Measurements from ENCODE around the gene PACRGL.
A peak's percentile ranks its signal among the peaks of the same experiment; 100 is the strongest.

The PACRGL gene

GRCh38 chr4:20680736-20681135, 19.5 kb upstream of the PACRGL start:
- Histone ChIP-seq H3K4me3 (ENCODE audit: low read length in 2 of 2) (no peak overlapping the region), H3K9me3 (ENCODE audit: control insufficient read depth in 2 of 2, low read length in 2 of 2) (no peaks in the 10 kb centered on the region), H3K4me1 (ENCODE audit: control insufficient read depth, insufficient read depth, low read length) (no peaks in the 10 kb centered on the region), H3K9ac (ENCODE audit: low read length in 2 of 2) (no peak overlapping the region), H3K27ac (ENCODE audit: low read length) (no peak overlapping the region), H3K27me3 (ENCODE audit: control insufficient read depth in 1 of 2, insufficient read depth in 2 of 2, low read length in 2 of 2) (peaks cover 0 to 2% of the 10 kb centered on the region in 2 donors), H3K36me3 (ENCODE audit: control insufficient read depth in 2 of 2, insufficient read depth in 2 of 2, low read length in 2 of 2) (no peaks in the 10 kb centered on the region)

GRCh38 chr4:20681271-20681670, 19.0 kb upstream of the PACRGL start:
- Histone ChIP-seq H3K27me3 (ENCODE audit: control insufficient read depth in 1 of 2, insufficient read depth in 2 of 2, low read length in 2 of 2) (peaks cover 0 to 2% of the 10 kb centered on the region in 2 donors), H3K4me3 (ENCODE audit: low read length in 2 of 2) (no peak overlapping the region), H3K36me3 (ENCODE audit: control insufficient read depth in 2 of 2, insufficient read depth in 2 of 2, low read length in 2 of 2) (no peaks in the 10 kb centered on the region), H3K4me1 (ENCODE audit: control insufficient read depth, insufficient read depth, low read length) (no peaks in the 10 kb centered on the region), H3K9me3 (ENCODE audit: control insufficient read depth in 2 of 2, low read length in 2 of 2) (no peaks in the 10 kb centered on the region), H3K9ac (ENCODE audit: low read length in 2 of 2) (no peak overlapping the region), H3K27ac (ENCODE audit: low read length) (no peak overlapping the region)

DNA sequence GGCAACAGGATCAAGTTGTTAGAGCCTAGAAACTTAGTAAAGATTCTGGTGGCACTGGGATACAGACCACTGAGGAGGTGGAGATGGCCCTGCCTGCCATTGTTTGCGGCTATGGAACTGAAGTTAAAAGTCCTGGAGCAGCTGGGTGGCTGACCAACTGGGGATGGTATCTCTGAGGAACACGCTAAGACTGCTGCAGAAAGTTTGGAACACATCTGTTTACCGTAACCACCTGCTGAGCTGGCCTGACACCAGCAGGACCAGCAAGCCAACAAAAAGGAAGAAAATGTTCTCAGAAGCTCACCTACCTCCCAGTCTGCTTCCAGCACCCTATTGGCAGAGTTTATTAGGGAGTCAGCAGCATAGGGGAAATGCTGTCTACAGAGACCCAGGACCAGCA, 17.4 kb upstream of the PACRGL start:
- H3K4me3 ChIP-seq (ENCODE audit: low read length in 2 of 2), result no peak overlapping the region
- H3K9ac ChIP-seq (ENCODE audit: low read length in 2 of 2), result no peak overlapping the region
- H3K4me1 ChIP-seq (ENCODE audit: control insufficient read depth, insufficient read depth, low read length), result no peaks in the 10 kb centered on the region
- H3K9me3 ChIP-seq (ENCODE audit: control insufficient read depth in 2 of 2, low read length in 2 of 2), result no peaks in the 10 kb centered on the region
- H3K27me3 ChIP-seq (ENCODE audit: control insufficient read depth in 1 of 2, insufficient read depth in 2 of 2, low read length in 2 of 2), result no peaks in the 10 kb centered on the region
- H3K36me3 ChIP-seq (ENCODE audit: control insufficient read depth in 2 of 2, insufficient read depth in 2 of 2, low read length in 2 of 2), result no peaks in the 10 kb centered on the region
- H3K27ac ChIP-seq (ENCODE audit: low read length), result no peak overlapping the region

GRCh38 chr4:20683766-20684165, 16.5 kb upstream of the PACRGL start:
- no peaks in the 10 kb centered on the region for H3K9me3 ChIP-seq (ENCODE audit: control insufficient read depth in 2 of 2, low read length in 2 of 2)
- H3K36me3 ChIP-seq (ENCODE audit: control insufficient read depth in 2 of 2, insufficient read depth in 2 of 2, low read length in 2 of 2), result no peaks in the 10 kb centered on the region
- H3K9ac ChIP-seq (ENCODE audit: low read length in 2 of 2), result no peak overlapping the region
- no peak overlapping the region for H3K27ac ChIP-seq (ENCODE audit: low read length)
- H3K4me3 ChIP-seq (ENCODE audit: low read length in 2 of 2), result no peak overlapping the region
- H3K4me1 ChIP-seq (ENCODE audit: control insufficient read depth, insufficient read depth, low read length), result no peaks in the 10 kb centered on the region
- H3K27me3 ChIP-seq (ENCODE audit: control insufficient read depth in 1 of 2, insufficient read depth in 2 of 2, low read length in 2 of 2), result no peaks in the 10 kb centered on the region

DNA sequence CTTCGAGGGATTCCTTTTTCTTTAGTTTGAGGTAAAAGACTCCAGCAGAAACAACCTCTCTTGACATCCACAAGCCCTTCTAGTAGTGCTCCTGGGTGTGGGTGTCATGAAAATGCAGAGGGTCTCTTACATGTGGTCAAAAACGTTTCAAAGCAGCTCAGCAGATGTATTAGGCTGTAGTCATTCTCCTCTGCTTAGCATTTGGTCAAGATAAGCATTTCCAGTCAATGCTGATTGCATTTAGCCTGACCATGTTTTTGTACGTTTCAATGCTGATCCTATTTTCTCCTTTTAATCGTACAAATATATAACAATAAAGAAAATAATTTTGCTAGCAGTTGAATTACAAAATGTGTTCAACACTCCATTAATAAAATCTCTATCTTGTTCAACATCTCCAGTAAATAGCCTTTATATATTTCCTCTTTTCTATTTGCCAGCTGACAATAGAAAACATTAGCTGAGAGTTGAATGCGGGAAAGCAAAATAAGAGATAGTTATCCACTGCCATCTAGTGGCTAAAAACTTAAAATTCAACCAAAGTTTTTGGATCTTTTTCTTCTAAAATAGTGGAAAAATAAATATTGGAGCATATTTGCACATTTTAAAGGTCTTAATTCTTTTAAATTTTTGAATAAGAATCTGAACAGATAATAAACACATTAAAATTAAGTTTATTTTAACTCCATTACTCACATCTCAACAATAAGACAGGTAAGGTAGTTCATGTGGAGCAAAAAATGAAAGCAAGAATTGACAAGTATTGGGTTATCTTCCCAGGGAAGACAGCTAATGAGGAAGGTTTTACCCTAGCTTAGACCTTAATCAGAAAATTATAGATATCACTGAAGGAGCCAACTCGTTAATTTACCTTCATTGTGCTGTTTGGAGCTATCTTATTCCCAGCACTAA, 15.2 kb upstream of the PACRGL start:
- Histone ChIP-seq H3K9ac (ENCODE audit: low read length in 2 of 2) (no peak overlapping the region), H3K27me3 (ENCODE audit: control insufficient read depth in 1 of 2, insufficient read depth in 2 of 2, low read length in 2 of 2) (no peaks in the 10 kb centered on the region), H3K36me3 (ENCODE audit: control insufficient read depth in 2 of 2, insufficient read depth in 2 of 2, low read length in 2 of 2) (no peaks in the 10 kb centered on the region), H3K4me1 (ENCODE audit: control insufficient read depth, insufficient read depth, low read length) (no peaks in the 10 kb centered on the region), H3K4me3 (ENCODE audit: low read length in 2 of 2) (no peak overlapping the region), H3K9me3 (ENCODE audit: control insufficient read depth in 2 of 2, low read length in 2 of 2) (no peaks in the 10 kb centered on the region), H3K27ac (ENCODE audit: low read length) (no peak overlapping the region)

- Histone ChIP-seq H3K27ac (ENCODE audit: low read length) (no peak overlapping the region), H3K36me3 (ENCODE audit: control insufficient read depth in 2 of 2, insufficient read depth in 2 of 2, low read length in 2 of 2) (no peaks in the 10 kb centered on the region), H3K9ac (ENCODE audit: low read length in 2 of 2) (no peak overlapping the region), H3K27me3 (ENCODE audit: control insufficient read depth in 1 of 2, insufficient read depth in 2 of 2, low read length in 2 of 2) (no peaks in the 10 kb centered on the region), H3K4me3 (ENCODE audit: low read length in 2 of 2) (no peak overlapping the region), H3K4me1 (ENCODE audit: control insufficient read depth, insufficient read depth, low read length) (no peaks in the 10 kb centered on the region), H3K9me3 (ENCODE audit: control insufficient read depth in 2 of 2, low read length in 2 of 2) (no peaks in the 10 kb centered on the region)
Measured at GRCh38 chr4:20687864-20688263, 12.4 kb upstream of the PACRGL start.

GRCh38 chr4:20696815-20697214, 3.4 kb upstream of the PACRGL start:
- no peaks in the 10 kb centered on the region for H3K9me3 ChIP-seq (ENCODE audit: control insufficient read depth in 2 of 2, low read length in 2 of 2)
- H3K36me3 ChIP-seq (ENCODE audit: control insufficient read depth in 2 of 2, insufficient read depth in 2 of 2, low read length in 2 of 2), result no peaks in the 10 kb centered on the region
- no peak overlapping the region for H3K4me3 ChIP-seq (ENCODE audit: low read length in 2 of 2)
- peaks cover 13% of the 10 kb centered on the region for H3K4me1 ChIP-seq (ENCODE audit: control insufficient read depth, insufficient read depth, low read length)
- H3K27me3 ChIP-seq (ENCODE audit: control insufficient read depth in 1 of 2, insufficient read depth in 2 of 2, low read length in 2 of 2), result no peaks in the 10 kb centered on the region
- H3K9ac ChIP-seq (ENCODE audit: low read length in 2 of 2), result no peak overlapping the region
- no peak overlapping the region for H3K27ac ChIP-seq (ENCODE audit: low read length)

DNA sequence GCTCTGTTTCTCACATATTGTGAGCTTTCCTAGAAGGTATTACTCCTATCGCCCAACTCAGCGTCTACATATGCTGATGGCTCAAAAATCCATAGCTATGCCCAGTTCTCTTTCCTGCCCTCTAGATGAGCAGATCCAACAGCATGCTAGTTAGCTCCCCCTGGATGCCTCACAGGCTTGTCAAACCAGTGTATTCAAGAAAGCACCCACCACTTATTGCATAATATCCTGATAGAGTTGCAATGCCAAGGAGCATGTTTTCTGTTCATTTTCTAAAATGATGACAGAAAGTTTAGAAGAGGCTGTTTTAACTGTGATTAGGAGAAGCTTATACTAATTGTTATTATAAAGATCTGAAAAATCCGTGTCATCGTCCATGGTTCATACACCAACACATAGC, 1.9 kb upstream of the PACRGL start:
- H3K27me3 ChIP-seq (ENCODE audit: control insufficient read depth in 1 of 2, insufficient read depth in 2 of 2, low read length in 2 of 2), result no peaks in the 10 kb centered on the region
- no peaks in the 10 kb centered on the region for H3K9me3 ChIP-seq (ENCODE audit: control insufficient read depth in 2 of 2, low read length in 2 of 2)
- no peaks in the 10 kb centered on the region for H3K36me3 ChIP-seq (ENCODE audit: control insufficient read depth in 2 of 2, insufficient read depth in 2 of 2, low read length in 2 of 2)
- H3K4me1 ChIP-seq (ENCODE audit: control insufficient read depth, insufficient read depth, low read length), result peaks cover 13% of the 10 kb centered on the region
- no peak overlapping the region for H3K4me3 ChIP-seq (ENCODE audit: low read length in 2 of 2)
- H3K27ac ChIP-seq (ENCODE audit: low read length), result no peak overlapping the region
- H3K9ac ChIP-seq (ENCODE audit: low read length in 2 of 2), result no peak overlapping the region

DNA sequence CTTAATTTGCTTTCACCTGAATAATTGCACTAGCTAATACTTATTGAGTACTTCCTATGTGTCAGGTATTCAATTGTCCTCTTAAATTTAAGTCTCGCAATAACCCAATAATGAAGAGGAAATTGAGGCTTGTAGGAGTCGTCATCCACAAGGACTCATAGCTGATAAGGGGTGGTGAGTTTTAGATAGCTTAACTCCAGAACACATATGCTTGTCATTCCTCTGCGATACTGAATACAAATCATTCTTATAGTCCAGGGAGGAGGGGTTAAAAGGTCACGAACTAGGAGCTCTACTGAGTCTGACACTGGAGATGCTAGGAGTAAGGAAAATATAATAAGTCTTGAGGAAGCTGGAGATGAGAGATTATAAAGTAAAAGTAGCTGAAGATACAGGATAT, 1.4 kb upstream of the PACRGL start:
- no peaks in the 10 kb centered on the region for H3K9me3 ChIP-seq (ENCODE audit: control insufficient read depth in 2 of 2, low read length in 2 of 2)
- peaks cover 13% of the 10 kb centered on the region for H3K4me1 ChIP-seq (ENCODE audit: control insufficient read depth, insufficient read depth, low read length)
- H3K27ac ChIP-seq (ENCODE audit: low read length), result no peak overlapping the region
- H3K4me3 ChIP-seq (ENCODE audit: low read length in 2 of 2), result no peak overlapping the region
- H3K9ac ChIP-seq (ENCODE audit: low read length in 2 of 2), result peak overlapping the region in 1 of 2 donors; percentile 85
- no peaks in the 10 kb centered on the region for H3K27me3 ChIP-seq (ENCODE audit: control insufficient read depth in 1 of 2, insufficient read depth in 2 of 2, low read length in 2 of 2)
- no peaks in the 10 kb centered on the region for H3K36me3 ChIP-seq (ENCODE audit: control insufficient read depth in 2 of 2, insufficient read depth in 2 of 2, low read length in 2 of 2)

GRCh38 chr4:20711335-20711734, 11.1 kb downstream of the PACRGL start:
- H3K36me3 ChIP-seq (ENCODE audit: control insufficient read depth in 2 of 2, insufficient read depth in 2 of 2, low read length in 2 of 2), result peaks cover 21 to 24% of the 10 kb centered on the region in 2 donors
- H3K4me1 ChIP-seq (ENCODE audit: control insufficient read depth, insufficient read depth, low read length), result no peaks in the 10 kb centered on the region
- no peak overlapping the region for H3K9ac ChIP-seq (ENCODE audit: low read length in 2 of 2)
- no peak overlapping the region for H3K27ac ChIP-seq (ENCODE audit: low read length)
- H3K4me3 ChIP-seq (ENCODE audit: low read length in 2 of 2), result no peak overlapping the region
- no peaks in the 10 kb centered on the region for H3K27me3 ChIP-seq (ENCODE audit: control insufficient read depth in 1 of 2, insufficient read depth in 2 of 2, low read length in 2 of 2)
- no peaks in the 10 kb centered on the region for H3K9me3 ChIP-seq (ENCODE audit: control insufficient read depth in 2 of 2, low read length in 2 of 2)

- H3K27ac ChIP-seq (ENCODE audit: low read length), result no peak overlapping the region
- no peak overlapping the region for H3K9ac ChIP-seq (ENCODE audit: low read length in 2 of 2)
Measured at GRCh38 chr4:20723019-20723418, 22.8 kb downstream of the PACRGL start.

More at GRCh38 chr4:20723019-20723418, 22.8 kb downstream of the PACRGL start:
- Histone ChIP-seq H3K4me1 (ENCODE audit: control insufficient read depth, insufficient read depth, low read length) (no peaks in the 10 kb centered on the region), H3K4me3 (ENCODE audit: low read length in 2 of 2) (no peak overlapping the region), H3K9me3 (ENCODE audit: control insufficient read depth in 2 of 2, low read length in 2 of 2) (peaks cover 5 to 8% of the 10 kb centered on the region in 2 donors), H3K27me3 (ENCODE audit: control insufficient read depth in 1 of 2, insufficient read depth in 2 of 2, low read length in 2 of 2) (no peaks in the 10 kb centered on the region), H3K36me3 (ENCODE audit: control insufficient read depth in 2 of 2, insufficient read depth in 2 of 2, low read length in 2 of 2) (peaks cover 19 to 38% of the 10 kb centered on the region in 2 donors)

All from stomach smooth muscle (tissue), 2 donors.